ENCODE data around the gene NID1. TPM values are rescaled to one million over a fixed set of nuclear protein-coding genes. Genes with fewer than 3 reads are reported as not detected.

Gene NID1
- total RNA-seq, 2 experiments from 2014 or later: not detected

- no peak overlapping the region for H2AFZ ChIP-seq (ENCODE audit: low read length)
- H3K4me2 ChIP-seq (ENCODE audit: low read length): no peak overlapping the region
- ChIA-PET CTCF (ENCODE audit: unreplicated experiment) (no interaction called here), POLR2A (no interaction called here)
- H3K36me3 ChIP-seq (ENCODE audit: insufficient read depth, low read length): no peaks in the 10 kb centered on the region
- no peaks in the 10 kb centered on the region for H4K20me1 ChIP-seq (ENCODE audit: insufficient read depth, low read length)
- intact Hi-C loops (cut with micrococcal nuclease; ENCODE audit: unreplicated experiment): no loop called here
- H3K9me3 ChIP-seq (ENCODE audit: low read length): no peaks in the 10 kb centered on the region
- no peaks in the 10 kb centered on the region for H3K4me1 ChIP-seq (ENCODE audit: insufficient read depth, low read length, poor library complexity, severe bottlenecking)
- no peak overlapping the region for H3K27ac ChIP-seq (ENCODE audit: low read depth, low read length, poor library complexity, severe bottlenecking)
- H3K79me2 ChIP-seq (ENCODE audit: insufficient read depth, low read depth, low read length): no peaks in the 10 kb centered on the region
- no peak for TF ChIP-seq EZH2phosphoT487 (IDR thresholded peaks at IDR 0.05; ENCODE audit: borderline replicate concordance, low read depth, low read length)
- TF ChIP-seq CTCF (conservative IDR thresholded peaks at IDR 0.05; ENCODE audit: low read length): no peak
- H3K9me2 ChIP-seq (ENCODE audit: insufficient read depth, low read length): no peaks in the 10 kb centered on the region
- no peak overlapping the region for H3K4me3 ChIP-seq (ENCODE audit: low read depth, low read length, poor library complexity, severe bottlenecking)
- no peak for DNase-seq (ENCODE audit: low spot score)
- no TSS peak for BruUV-seq (replicated peaks)
Observed at GRCh38 chr1:235993652-235994051, 71.2 kb downstream of the NID1 start.

- POLR2A ChIA-PET: no interaction called here
- intact Hi-C loops (cut with micrococcal nuclease; ENCODE audit: unreplicated experiment): loop anchor here (1.0 kb wide), 1 partner anchor 33 kb away; no protein-coding TSS in a partner anchor
- BruUV-seq (replicated peaks): no TSS peak
Observed at GRCh38 chr1:235992868-235993267, 72.0 kb downstream of the NID1 start.

More at GRCh38 chr1:235992868-235993267, 72.0 kb downstream of the NID1 start:
- Histone ChIP-seq H3K27ac (ENCODE audit: low read depth, low read length, poor library complexity, severe bottlenecking) (no peak overlapping the region), H3K36me3 (ENCODE audit: insufficient read depth, low read length) (no peaks in the 10 kb centered on the region), H2AFZ (ENCODE audit: low read length) (no peak overlapping the region), H3K9me2 (ENCODE audit: insufficient read depth, low read length) (no peaks in the 10 kb centered on the region), H3K4me1 (ENCODE audit: insufficient read depth, low read length, poor library complexity, severe bottlenecking) (no peaks in the 10 kb centered on the region), H3K4me2 (ENCODE audit: low read length) (no peak overlapping the region), H4K20me1 (ENCODE audit: insufficient read depth, low read length) (no peaks in the 10 kb centered on the region), H3K79me2 (ENCODE audit: insufficient read depth, low read depth, low read length) (no peaks in the 10 kb centered on the region), H3K4me3 (ENCODE audit: low read depth, low read length, poor library complexity, severe bottlenecking) (no peak overlapping the region), H3K9me3 (ENCODE audit: low read length) (no peaks in the 10 kb centered on the region)
- TF ChIP-seq EZH2phosphoT487 (IDR thresholded peaks at IDR 0.05; ENCODE audit: borderline replicate concordance, low read depth, low read length): no peak
- no peak for TF ChIP-seq CTCF (conservative IDR thresholded peaks at IDR 0.05; ENCODE audit: low read length)
- CTCF ChIA-PET (ENCODE audit: unreplicated experiment): no interaction called here
- DNase-seq (ENCODE audit: low spot score): no peak

All from OCI-LY7 (cell line).